Epidermal melanocyte (primary cell): ENCODE results near the gene CCDC83.
A peak's percentile ranks its signal among the peaks of the same experiment; 100 is the strongest.

ENCODE experiments used
- DNase-seq: peaks from one replicate; pipeline ENCODE4 v3.0.0; 2011; ENCODE audit warnings: low spot score; ENCODE audit not compliant: insufficient read length

The CCDC83 gene

GRCh38 chr11:85855341-85855656 lies at the start of gene CCDC83:
TSS of gene CCDC83 (plus strand) at chr11:85855383. CDS start at chr11:85865124, 9,741 bp downstream.
- DNase-seq: no peak

GRCh38 chr11:85805387-85805786 lies 49.8 kb upstream of the CCDC83 start:
- DNase-seq: peak; percentile 23

GRCh38 chr11:85806016-85806415 lies 49.2 kb upstream of the CCDC83 start:
- DNase-seq: no peak

- no peak for DNase-seq
Measured at GRCh38 chr11:85806876-85807275, 48.3 kb upstream of the CCDC83 start.

GRCh38 chr11:85809191-85809590 lies 46.0 kb upstream of the CCDC83 start:
- DNase-seq: no peak

GRCh38 chr11:85809863-85810262 lies 45.3 kb upstream of the CCDC83 start:
- DNase-seq: no peak

GRCh38 chr11:85810521-85810870 lies 44.7 kb upstream of the CCDC83 start:
- no peak for DNase-seq

GRCh38 chr11:85810871-85811611 lies 44.1 kb upstream of the CCDC83 start, which contains the start of gene SYTL2:
TSS of gene SYTL2 (minus strand) at chr11:85811141. CDS start at chr11:85757725, 53,416 bp downstream.
- no peak for DNase-seq

GRCh38 chr11:85811624-85812023 lies 43.6 kb upstream of the CCDC83 start:
- no peak for DNase-seq

- no peak for DNase-seq
Measured at GRCh38 chr11:85813721-85814120, 41.5 kb upstream of the CCDC83 start.

- no peak for DNase-seq
Measured at GRCh38 chr11:85815186-85815931, 39.8 kb upstream of the CCDC83 start.

- no peak for DNase-seq
Measured at GRCh38 chr11:85819441-85819840, 35.7 kb upstream of the CCDC83 start.

GRCh38 chr11:85821636-85822035 lies 33.5 kb upstream of the CCDC83 start:
- DNase-seq: no peak

GRCh38 chr11:85822814-85823213 lies 32.4 kb upstream of the CCDC83 start:
- no peak for DNase-seq

- no peak for DNase-seq
Measured at GRCh38 chr11:85823816-85824215, 31.4 kb upstream of the CCDC83 start.

- DNase-seq: no peak
Measured at GRCh38 chr11:85825616-85826015, 29.6 kb upstream of the CCDC83 start.

GRCh38 chr11:85826116-85826855 lies 28.9 kb upstream of the CCDC83 start:
- DNase-seq: peak; percentile 24

GRCh38 chr11:85827748-85828639 lies 27.2 kb upstream of the CCDC83 start:
- DNase-seq: peak; percentile 46

GRCh38 chr11:85828640-85828978 lies 26.6 kb upstream of the CCDC83 start:
- no peak for DNase-seq

- DNase-seq: no peak
Measured at GRCh38 chr11:85829172-85829571, 26.0 kb upstream of the CCDC83 start.

GRCh38 chr11:85831050-85831449 lies 24.1 kb upstream of the CCDC83 start:
- no peak for DNase-seq
